NB4 (cell line): ENCODE results near the gene VDAC1.

Experiments
- DNase-seq: peaks from one replicate; pipeline ENCODE4 v3.0.0; 2010; ENCODE audit warnings: low read depth
- H3K4me3 ChIP-seq: one replicate; pipeline ENCODE4 v1.5.1; 2011; ENCODE audit warnings: mild to moderate bottlenecking, low read depth, low read length, moderate library complexity
- MAX ChIP-seq: IDR thresholded peaks from 2 replicates; pipeline ENCODE4 v1.6.1; 2011; ENCODE audit warnings: low read depth, low read length
- MYC ChIP-seq: IDR thresholded peaks from 2 replicates; pipeline ENCODE4 v1.6.1; 2011; ENCODE audit warnings: low read depth, low read length
- POLR2A ChIP-seq: IDR thresholded peaks from 2 replicates; pipeline ENCODE4 v1.6.1; 2011; ENCODE audit warnings: mild to moderate bottlenecking; ENCODE audit not compliant: insufficient read length; ENCODE audit errors: extremely low read depth
- TF ChIP-seq, protein P1 (sequence below): IDR thresholded peaks from one replicate; pipeline ENCODE4 v1.5.1; 2012; ENCODE audit warnings: low read depth, low read length

VDAC1 gene

DNA sequence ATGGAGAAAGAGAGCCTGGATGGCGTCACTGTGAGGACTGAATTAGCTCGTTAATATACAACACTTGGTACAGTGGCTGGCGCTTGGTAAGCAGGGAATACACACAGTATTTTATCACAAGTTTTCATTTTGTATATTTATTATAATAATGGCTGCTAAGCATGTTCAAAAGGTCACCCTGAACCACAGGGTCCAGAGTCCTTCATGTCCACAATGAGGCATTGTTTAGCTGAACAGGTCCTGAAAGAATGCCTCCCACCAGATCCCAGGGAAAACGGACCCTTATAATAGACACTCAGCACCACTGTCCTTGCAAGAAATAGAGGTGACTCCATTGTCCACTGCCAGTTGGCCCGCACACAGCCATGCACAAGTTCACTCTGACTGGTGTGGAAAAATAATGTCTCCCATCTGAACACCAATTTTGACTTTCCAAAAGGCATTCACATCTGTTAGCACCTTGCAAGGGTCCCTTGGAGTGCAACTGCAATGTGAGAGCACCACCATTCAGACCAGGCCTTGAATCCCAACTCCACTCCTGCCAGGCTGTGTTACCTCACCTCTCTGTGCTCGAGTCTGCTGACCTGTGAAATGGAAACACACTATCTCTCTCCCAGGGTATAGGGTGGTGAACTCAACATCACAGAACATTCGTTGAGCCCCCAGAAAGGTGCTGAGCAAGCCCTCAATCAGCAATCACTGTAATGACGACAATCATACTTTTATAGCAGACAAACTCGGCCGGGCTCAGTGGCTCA lies 3.9 kb downstream of the VDAC1 start:
- H3K4me3 ChIP-seq: peak overlapping the region; percentile 11
- TF ChIP-seq MYC: no peak
- no peak for TF ChIP-seq MAX
- no peak for TF ChIP-seq POLR2A
- TF ChIP-seq, protein P1, sequence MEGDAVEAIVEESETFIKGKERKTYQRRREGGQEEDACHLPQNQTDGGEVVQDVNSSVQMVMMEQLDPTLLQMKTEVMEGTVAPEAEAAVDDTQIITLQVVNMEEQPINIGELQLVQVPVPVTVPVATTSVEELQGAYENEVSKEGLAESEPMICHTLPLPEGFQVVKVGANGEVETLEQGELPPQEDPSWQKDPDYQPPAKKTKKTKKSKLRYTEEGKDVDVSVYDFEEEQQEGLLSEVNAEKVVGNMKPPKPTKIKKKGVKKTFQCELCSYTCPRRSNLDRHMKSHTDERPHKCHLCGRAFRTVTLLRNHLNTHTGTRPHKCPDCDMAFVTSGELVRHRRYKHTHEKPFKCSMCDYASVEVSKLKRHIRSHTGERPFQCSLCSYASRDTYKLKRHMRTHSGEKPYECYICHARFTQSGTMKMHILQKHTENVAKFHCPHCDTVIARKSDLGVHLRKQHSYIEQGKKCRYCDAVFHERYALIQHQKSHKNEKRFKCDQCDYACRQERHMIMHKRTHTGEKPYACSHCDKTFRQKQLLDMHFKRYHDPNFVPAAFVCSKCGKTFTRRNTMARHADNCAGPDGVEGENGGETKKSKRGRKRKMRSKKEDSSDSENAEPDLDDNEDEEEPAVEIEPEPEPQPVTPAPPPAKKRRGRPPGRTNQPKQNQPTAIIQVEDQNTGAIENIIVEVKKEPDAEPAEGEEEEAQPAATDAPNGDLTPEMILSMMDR: no peak
- DNase-seq: no peak

DNA sequence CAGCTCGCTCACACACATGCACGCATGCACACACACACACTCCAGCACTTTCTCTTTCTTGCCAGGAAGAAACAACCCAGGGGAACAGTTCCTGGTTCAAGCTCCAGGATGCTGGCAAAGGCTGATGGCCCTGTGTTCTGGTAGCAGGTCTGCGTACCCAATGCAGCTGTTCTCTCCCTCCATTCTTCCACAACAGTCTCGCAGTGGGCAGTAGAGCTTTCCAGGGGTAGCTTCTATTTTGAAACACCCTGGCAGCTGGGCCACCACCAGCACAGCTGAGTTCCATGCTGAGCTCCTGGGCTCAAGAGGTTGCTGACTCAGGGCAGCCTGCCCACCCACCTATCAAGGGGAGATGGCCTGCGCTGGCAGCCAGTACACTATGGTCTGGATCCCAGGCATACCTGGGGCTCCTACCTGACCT lies 4.7 kb downstream of the VDAC1 start:
- TF ChIP-seq, protein P1: no peak
- TF ChIP-seq MAX (no peak), POLR2A (no peak), MYC (no peak)
- no peak overlapping the region for H3K4me3 ChIP-seq
- no peak for DNase-seq

DNA sequence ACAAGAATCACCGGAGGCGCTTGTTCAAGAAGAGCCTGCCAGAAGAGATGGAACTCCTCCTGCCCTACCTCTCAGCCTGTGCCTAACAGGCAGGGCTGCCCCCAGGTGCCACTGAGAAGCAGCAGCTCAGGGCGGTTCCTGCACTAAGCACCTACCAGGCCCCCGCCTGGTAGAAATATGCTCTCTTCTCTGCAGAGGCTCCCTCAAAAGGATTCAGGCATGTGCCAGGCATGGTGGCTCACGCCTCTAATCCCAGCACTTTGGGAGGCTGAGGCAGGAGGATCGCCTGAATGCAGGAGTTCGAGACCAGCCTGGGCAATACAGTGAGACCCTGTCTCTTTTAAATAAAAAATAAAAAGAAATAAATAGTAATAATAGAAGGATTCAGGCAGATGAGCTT lies 6.0 kb downstream of the VDAC1 start:
- no peak for DNase-seq
- no peak overlapping the region for H3K4me3 ChIP-seq
- TF ChIP-seq MAX: no peak
- TF ChIP-seq MYC: no peak
- TF ChIP-seq, protein P1: no peak
- no peak for TF ChIP-seq POLR2A

DNA sequence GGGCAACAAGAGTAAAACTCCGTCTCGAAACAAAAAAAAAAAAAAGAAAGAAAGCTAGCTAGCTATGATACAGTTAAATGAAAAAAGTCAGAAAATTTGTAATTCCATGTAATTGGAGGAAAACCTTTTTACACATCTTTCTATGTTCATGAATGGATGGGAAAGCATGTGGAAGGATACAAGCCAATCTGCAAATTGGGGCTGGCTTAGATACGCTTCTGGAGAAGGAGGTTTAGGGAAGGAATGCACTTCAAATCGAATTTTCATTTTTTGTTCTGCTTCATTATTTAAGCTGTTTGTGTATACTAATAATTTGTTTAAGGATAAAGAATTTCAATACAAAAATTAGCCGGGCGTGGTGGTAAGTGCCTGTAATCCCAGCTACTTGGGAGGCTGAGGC lies 6.7 kb downstream of the VDAC1 start:
- TF ChIP-seq, protein P1: no peak
- no peak for TF ChIP-seq MYC
- no peak for TF ChIP-seq MAX
- no peak for TF ChIP-seq POLR2A
- no peak for DNase-seq
- no peak overlapping the region for H3K4me3 ChIP-seq

DNA sequence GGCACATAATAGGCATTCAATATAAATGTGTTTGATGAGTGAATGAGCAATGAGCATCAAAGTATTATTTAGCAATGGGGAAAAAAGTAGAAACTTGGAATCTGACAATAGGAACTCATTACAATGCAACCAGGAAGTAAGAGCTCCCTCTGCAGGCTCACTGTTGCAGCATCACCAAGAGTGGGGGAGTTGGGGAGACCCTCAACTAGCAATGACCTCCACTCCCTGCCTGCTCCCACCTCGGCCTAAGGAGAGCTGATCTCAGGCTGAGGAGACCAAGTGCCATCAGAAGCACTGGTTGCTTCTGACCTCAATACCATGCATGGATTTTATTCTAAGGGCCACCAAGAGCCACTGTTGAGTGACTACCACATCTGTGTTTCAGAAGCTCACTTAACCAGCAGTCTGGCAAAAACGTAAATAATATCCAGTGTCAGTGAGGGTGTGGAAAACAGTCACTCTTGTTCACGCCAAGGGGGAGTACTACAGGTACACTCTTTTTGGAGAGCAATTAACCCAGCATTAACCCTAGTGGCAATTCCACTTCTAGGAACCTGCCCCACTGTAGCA lies 8.0 kb downstream of the VDAC1 start:
- peak; percentile 44 for DNase-seq
- TF ChIP-seq MAX: no peak
- TF ChIP-seq, protein P1: peak; percentile 82
- no peak for TF ChIP-seq MYC
- no peak for TF ChIP-seq POLR2A
- no peak overlapping the region for H3K4me3 ChIP-seq
